IMR-90 (cell line): Measurements from ENCODE around the gene PLD4.

Experiments used
- CEBPB ChIP-seq: IDR thresholded peaks from 2 replicates; pipeline ENCODE4 v1.6.1; 2012; ENCODE audit warnings: low read depth, low read length, improper control_type of control experiment
- CTCF ChIP-seq: conservative IDR thresholded peaks from 2 replicates; pipeline ENCODE4 v1.5.1; 2012; ENCODE audit warnings: mild to moderate bottlenecking, low read depth, low read length, improper control_type of control experiment
- FOS ChIP-seq: fragments of 150-350 bp; IDR thresholded peaks from 2 replicates; pipeline ENCODE4 v1.6.1; 2016; ENCODE audit warnings: low read depth, low read length
- POLR2A ChIP-seq: IDR thresholded peaks from 2 replicates; pipeline ENCODE4 v1.6.1; 2012; ENCODE audit warnings: mild to moderate bottlenecking, low read depth, low read length
- RFX5 ChIP-seq: IDR thresholded peaks from 2 replicates; pipeline ENCODE4 v1.8.0; 2012; ENCODE audit warnings: low read depth, mild to moderate bottlenecking, low read length, moderate library complexity
- USF2 ChIP-seq: fragments of 150-350 bp; IDR thresholded peaks from 2 replicates; pipeline ENCODE4 v1.6.1; 2017; ENCODE audit warnings: mild to moderate bottlenecking, antibody characterized with exemption, low read length, low read depth

GRCh38 chr14:104889375-104889757 lies 35.3 kb upstream of the PLD4 start:
- TF ChIP-seq FOS: no peak
- no peak for TF ChIP-seq CTCF
- TF ChIP-seq POLR2A: no peak
- TF ChIP-seq CEBPB: no peak
- no peak for TF ChIP-seq USF2
- TF ChIP-seq RFX5: no peak
